ENCODE results near the gene COMP. TPM values are rescaled to one million over a fixed set of nuclear protein-coding genes. Genes with fewer than 3 reads are reported as not detected.

The COMP gene
- total and polyA plus RNA-seq, 10 of the 15 experiments (the other 5 are each of a cell fraction or from before 2014, with no cell fraction given): 0.17 TPM; not detected in 9

GRCh38 chr19:18832306-18833140, 41.4 kb upstream of the COMP start:
- in situ Hi-C loops (cut with MboI) (no loop called here), intact Hi-C loops (cut with micrococcal nuclease; ENCODE audit: unreplicated experiment) (loop anchor here (5.0 kb wide), 1 partner anchor 240 kb away; no protein-coding TSS in a partner anchor)
- Histone ChIP-seq H3K9me3 (replicated peaks; ENCODE audit: control insufficient read depth, insufficient read depth, low read length) (no peaks in the 10 kb centered on the region), H3K36me3 (ENCODE audit: control insufficient read depth in 2 of 2, insufficient read depth in 2 of 2, low read length in 1 of 2) (peaks cover 4 to 6% of the 10 kb centered on the region in 2 experiments; a peak in 3 of 4 replicates), H3K79me2 (ENCODE audit: control insufficient read depth, insufficient read depth, low read length) (peaks cover 58% of the 10 kb centered on the region), H4K20me1 (ENCODE audit: control insufficient read depth, insufficient read depth) (peaks cover 15% of the 10 kb centered on the region), H2AFZ (ENCODE audit: control insufficient read depth, low read depth, low read length) (no peak overlapping the region), H3K27ac (ENCODE audit: control insufficient read depth, insufficient read depth) (peak overlapping the region; percentile 91), H3K4me1 (ENCODE audit: control insufficient read depth, insufficient read depth, low read length) (peaks cover 5% of the 10 kb centered on the region), H3K4me3 (peak overlapping the region; percentile 93), H3K9ac (ENCODE audit: control insufficient read depth, insufficient read depth, low read length) (peak overlapping the region; percentile 84), H3K27me3 (replicated peaks in 1 of 2; ENCODE audit: control insufficient read depth in 2 of 2, insufficient read depth in 2 of 2, low read length in 1 of 2) (no peaks in the 10 kb centered on the region), H3K4me2 (ENCODE audit: control insufficient read depth, insufficient read depth) (peak overlapping the region; percentile 73)
- FAIRE-seq (no peak), ATAC-seq (peak; percentile 66), DNase-seq (ENCODE audit: low read depth, low spot score) (no peak)
- SMC1A ChIA-PET (ENCODE audit: uncharacterized antibody, unreplicated experiment): interaction anchor here (1.3 to 4.2 kb wide), 4 partner anchors 11 to 30 kb away, joined by 4 to 24 read pairs (median 8); no protein-coding TSS in a partner anchor
- POLR2A ChIA-PET: interaction anchor here (0.5 to 2.2 kb wide), 8 partner anchors 8 to 1944 kb away, joined by 3 to 8 read pairs (median 4); partner anchors contain the start of genes COPE and F2RL3
- TF ChIP-seq POLR2A (IDR thresholded peaks at IDR 0.05; ENCODE audit: low read depth, low read length) (0 out of 2 replicates have a peak, but pooled peaks have one; percentile 9), E2F8 (IDR thresholded peaks at IDR 0.05; ENCODE audit: low read depth, partially characterized antibody) (no peak), CTCF (IDR thresholded peaks at IDR 0.05 in 2 of 3, conservative IDR thresholded peaks at IDR 0.05 in 1 of 3; ENCODE audit: control insufficient read depth in 2 of 3, extremely low read depth in 1 of 3, insufficient read depth in 1 of 3, low read depth in 3 of 3, low read length in 3 of 3) (peak; percentile 11 to 29 (median 27); a peak in 4 of 6 replicates)
- no TSS peak for BruUV-seq (replicated peaks)
- WGBS (ENCODE audit: insufficient coverage, insufficient replicate concordance, low lambda C conversion rate, missing lambda C conversion rate): under 1% methylated on average over 35 of the region's 69 CpGs
- CTCF ChIA-PET: interaction anchor here (0.7 to 8.2 kb wide), 4 partner anchors 9 to 312 kb away, joined by 3 to 109 read pairs (median 5); no protein-coding TSS in a partner anchor
- RAD21 ChIA-PET (ENCODE audit: unreplicated experiment): interaction anchor here (1.0 to 3.5 kb wide), 5 partner anchors 9 to 313 kb away, joined by 3 to 24 read pairs (median 4); no protein-coding TSS in a partner anchor

Measured in GM12878 (cell line).